Measurements from ENCODE around the gene FAM98A. TPM values are rescaled to one million over a fixed set of nuclear protein-coding genes. Genes with fewer than 3 reads are reported as not detected.

FAM98A gene
- total RNA-seq, 1 experiment from 2014 or later, result 91.1 TPM

DNA sequence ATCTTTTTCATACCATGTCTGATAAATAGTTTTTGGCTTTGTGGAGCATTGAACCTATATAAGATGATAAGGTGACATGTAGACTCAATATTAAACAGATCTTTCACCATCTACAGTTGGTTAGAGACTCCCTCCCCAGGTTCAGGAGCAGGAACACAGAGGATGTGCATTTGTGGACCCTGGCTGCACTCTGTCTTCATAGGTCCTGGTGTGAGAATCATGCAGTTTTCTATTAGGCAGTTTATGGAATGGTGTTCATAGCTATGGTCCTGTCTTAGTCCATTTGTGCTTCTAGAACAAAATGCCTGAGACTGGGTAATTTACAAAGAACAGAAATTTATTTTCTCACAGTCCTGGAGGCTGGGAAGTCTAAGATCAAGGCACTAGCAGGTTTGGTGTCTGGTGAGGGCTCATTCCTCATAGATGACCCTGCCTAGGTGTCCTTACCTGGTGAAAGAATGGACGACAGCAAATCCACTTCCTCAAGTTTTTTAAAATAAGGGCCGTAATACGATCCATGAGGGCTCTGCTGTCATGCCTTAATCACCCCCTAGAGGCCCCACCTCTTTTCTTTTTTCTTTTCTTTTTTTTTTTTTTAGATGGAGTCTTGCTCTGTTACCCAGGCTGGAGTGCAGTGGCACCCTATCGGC lies 35.3 kb upstream of the FAM98A start:
- TF ChIP-seq, protein P1, sequence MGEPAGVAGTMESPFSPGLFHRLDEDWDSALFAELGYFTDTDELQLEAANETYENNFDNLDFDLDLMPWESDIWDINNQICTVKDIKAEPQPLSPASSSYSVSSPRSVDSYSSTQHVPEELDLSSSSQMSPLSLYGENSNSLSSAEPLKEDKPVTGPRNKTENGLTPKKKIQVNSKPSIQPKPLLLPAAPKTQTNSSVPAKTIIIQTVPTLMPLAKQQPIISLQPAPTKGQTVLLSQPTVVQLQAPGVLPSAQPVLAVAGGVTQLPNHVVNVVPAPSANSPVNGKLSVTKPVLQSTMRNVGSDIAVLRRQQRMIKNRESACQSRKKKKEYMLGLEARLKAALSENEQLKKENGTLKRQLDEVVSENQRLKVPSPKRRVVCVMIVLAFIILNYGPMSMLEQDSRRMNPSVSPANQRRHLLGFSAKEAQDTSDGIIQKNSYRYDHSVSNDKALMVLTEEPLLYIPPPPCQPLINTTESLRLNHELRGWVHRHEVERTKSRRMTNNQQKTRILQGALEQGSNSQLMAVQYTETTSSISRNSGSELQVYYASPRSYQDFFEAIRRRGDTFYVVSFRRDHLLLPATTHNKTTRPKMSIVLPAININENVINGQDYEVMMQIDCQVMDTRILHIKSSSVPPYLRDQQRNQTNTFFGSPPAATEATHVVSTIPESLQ (CRISPR knock-in tag; IDR thresholded peaks at IDR 0.05), result no peak
- TF ChIP-seq, protein P2, sequence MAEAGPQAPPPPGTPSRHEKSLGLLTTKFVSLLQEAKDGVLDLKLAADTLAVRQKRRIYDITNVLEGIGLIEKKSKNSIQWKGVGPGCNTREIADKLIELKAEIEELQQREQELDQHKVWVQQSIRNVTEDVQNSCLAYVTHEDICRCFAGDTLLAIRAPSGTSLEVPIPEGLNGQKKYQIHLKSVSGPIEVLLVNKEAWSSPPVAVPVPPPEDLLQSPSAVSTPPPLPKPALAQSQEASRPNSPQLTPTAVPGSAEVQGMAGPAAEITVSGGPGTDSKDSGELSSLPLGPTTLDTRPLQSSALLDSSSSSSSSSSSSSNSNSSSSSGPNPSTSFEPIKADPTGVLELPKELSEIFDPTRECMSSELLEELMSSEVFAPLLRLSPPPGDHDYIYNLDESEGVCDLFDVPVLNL (CRISPR knock-in tag; IDR thresholded peaks at IDR 0.05; ENCODE audit: borderline replicate concordance, low read depth), result no peak
- no peak for TF ChIP-seq NR3C1 (CRISPR knock-in tag; conservative IDR thresholded peaks at IDR 0.05; ENCODE audit: low read depth)
- no peak for TF ChIP-seq TEAD1 (CRISPR knock-in tag; IDR thresholded peaks at IDR 0.05)
- TF ChIP-seq CBFB (CRISPR knock-in tag; IDR thresholded peaks at IDR 0.05; ENCODE audit: low read depth), result no peak
- TF ChIP-seq, protein P3, sequence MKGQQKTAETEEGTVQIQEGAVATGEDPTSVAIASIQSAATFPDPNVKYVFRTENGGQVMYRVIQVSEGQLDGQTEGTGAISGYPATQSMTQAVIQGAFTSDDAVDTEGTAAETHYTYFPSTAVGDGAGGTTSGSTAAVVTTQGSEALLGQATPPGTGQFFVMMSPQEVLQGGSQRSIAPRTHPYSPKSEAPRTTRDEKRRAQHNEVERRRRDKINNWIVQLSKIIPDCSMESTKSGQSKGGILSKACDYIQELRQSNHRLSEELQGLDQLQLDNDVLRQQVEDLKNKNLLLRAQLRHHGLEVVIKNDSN (CRISPR knock-in tag; IDR thresholded peaks at IDR 0.05), result no peak
- TF ChIP-seq FOXP1 (CRISPR knock-in tag; IDR thresholded peaks at IDR 0.05; ENCODE audit: borderline replicate concordance), result no peak
- TF ChIP-seq, protein P4, sequence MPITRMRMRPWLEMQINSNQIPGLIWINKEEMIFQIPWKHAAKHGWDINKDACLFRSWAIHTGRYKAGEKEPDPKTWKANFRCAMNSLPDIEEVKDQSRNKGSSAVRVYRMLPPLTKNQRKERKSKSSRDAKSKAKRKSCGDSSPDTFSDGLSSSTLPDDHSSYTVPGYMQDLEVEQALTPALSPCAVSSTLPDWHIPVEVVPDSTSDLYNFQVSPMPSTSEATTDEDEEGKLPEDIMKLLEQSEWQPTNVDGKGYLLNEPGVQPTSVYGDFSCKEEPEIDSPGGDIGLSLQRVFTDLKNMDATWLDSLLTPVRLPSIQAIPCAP (CRISPR knock-in tag; IDR thresholded peaks at IDR 0.05), result no peak
- no peak for TF ChIP-seq ZNF138 (CRISPR knock-in tag; conservative IDR thresholded peaks at IDR 0.05)
- no peak for TF ChIP-seq TEAD4 (CRISPR knock-in tag; IDR thresholded peaks at IDR 0.05)
- no peak for TF ChIP-seq ZNF263 (CRISPR knock-in tag; IDR thresholded peaks at IDR 0.05; ENCODE audit: low read depth)
- no peak for TF ChIP-seq SMAD4 (CRISPR knock-in tag; IDR thresholded peaks at IDR 0.05)
- TF ChIP-seq EMX1 (CRISPR knock-in tag; IDR thresholded peaks at IDR 0.05), result no peak
- TF ChIP-seq, protein P5, sequence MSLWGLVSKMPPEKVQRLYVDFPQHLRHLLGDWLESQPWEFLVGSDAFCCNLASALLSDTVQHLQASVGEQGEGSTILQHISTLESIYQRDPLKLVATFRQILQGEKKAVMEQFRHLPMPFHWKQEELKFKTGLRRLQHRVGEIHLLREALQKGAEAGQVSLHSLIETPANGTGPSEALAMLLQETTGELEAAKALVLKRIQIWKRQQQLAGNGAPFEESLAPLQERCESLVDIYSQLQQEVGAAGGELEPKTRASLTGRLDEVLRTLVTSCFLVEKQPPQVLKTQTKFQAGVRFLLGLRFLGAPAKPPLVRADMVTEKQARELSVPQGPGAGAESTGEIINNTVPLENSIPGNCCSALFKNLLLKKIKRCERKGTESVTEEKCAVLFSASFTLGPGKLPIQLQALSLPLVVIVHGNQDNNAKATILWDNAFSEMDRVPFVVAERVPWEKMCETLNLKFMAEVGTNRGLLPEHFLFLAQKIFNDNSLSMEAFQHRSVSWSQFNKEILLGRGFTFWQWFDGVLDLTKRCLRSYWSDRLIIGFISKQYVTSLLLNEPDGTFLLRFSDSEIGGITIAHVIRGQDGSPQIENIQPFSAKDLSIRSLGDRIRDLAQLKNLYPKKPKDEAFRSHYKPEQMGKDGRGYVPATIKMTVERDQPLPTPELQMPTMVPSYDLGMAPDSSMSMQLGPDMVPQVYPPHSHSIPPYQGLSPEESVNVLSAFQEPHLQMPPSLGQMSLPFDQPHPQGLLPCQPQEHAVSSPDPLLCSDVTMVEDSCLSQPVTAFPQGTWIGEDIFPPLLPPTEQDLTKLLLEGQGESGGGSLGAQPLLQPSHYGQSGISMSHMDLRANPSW (CRISPR knock-in tag; conservative IDR thresholded peaks at IDR 0.05; ENCODE audit: low read depth), result no peak
- TF ChIP-seq, protein P6, sequence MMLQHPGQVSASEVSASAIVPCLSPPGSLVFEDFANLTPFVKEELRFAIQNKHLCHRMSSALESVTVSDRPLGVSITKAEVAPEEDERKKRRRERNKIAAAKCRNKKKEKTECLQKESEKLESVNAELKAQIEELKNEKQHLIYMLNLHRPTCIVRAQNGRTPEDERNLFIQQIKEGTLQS (CRISPR knock-in tag; conservative IDR thresholded peaks at IDR 0.05), result no peak
- ChIA-PET CTCF (interaction anchor here (0.5 kb wide), 1 partner anchor 207 kb away, joined by 3 read pairs; no protein-coding TSS in a partner anchor), POLR2A (no interaction called here)
- H3K36me3 Mint-ChIP-seq, result peaks cover 28% of the 10 kb centered on the region
- peak; percentile 87 for ATAC-seq
- no peak overlapping the region for H3K27ac Mint-ChIP-seq
- no peaks in the 10 kb centered on the region for H3K27me3 Mint-ChIP-seq (ENCODE audit: low read depth)
- H3K4me3 Mint-ChIP-seq, result no peak overlapping the region
- no peak for DNase-seq (ENCODE audit: low spot score)
- H3K4me1 Mint-ChIP-seq, result peaks cover 8% of the 10 kb centered on the region
- H3K9me3 Mint-ChIP-seq, result peaks cover 9% of the 10 kb centered on the region; the same call in 1 of the 2 replicates

DNA sequence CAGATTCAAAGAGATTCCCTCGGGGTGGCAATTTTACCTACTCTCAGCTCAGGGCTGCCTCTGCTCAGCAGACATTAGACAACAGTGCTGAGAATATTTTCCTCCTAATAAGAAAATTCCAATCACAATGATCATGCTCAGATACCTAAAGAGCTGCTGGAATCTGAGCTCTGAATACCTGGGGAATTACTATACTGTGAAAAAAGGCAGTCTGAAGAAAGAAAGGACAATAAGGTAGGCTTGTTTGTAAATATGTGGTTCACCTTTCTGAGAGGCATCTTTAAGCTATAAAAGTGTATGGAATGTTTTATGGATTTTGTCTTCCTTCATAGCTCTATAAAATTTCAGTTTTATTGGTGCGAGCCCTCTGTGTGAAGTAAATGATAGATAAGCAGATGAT lies 34.2 kb upstream of the FAM98A start:
- POLR2A ChIA-PET, result no interaction called here

More for the DNA sequence above, 34.2 kb upstream of the FAM98A start:
- ATAC-seq, result no peak
- H3K4me1 Mint-ChIP-seq, result peaks cover 8% of the 10 kb centered on the region
- no peak for DNase-seq (ENCODE audit: low spot score)
- CTCF ChIA-PET, result no interaction called here
- H3K4me3 Mint-ChIP-seq, result no peak overlapping the region
- no peak overlapping the region for H3K27ac Mint-ChIP-seq
- peaks cover 9% of the 10 kb centered on the region; the same call in 1 of the 2 replicates for H3K9me3 Mint-ChIP-seq
- H3K27me3 Mint-ChIP-seq (ENCODE audit: low read depth), result no peaks in the 10 kb centered on the region
- peaks cover 28% of the 10 kb centered on the region for H3K36me3 Mint-ChIP-seq
- TF ChIP-seq, protein P3 (CRISPR knock-in tag; IDR thresholded peaks at IDR 0.05), result no peak
- TF ChIP-seq, protein P5 (CRISPR knock-in tag; conservative IDR thresholded peaks at IDR 0.05; ENCODE audit: low read depth), result no peak
- no peak for TF ChIP-seq ESRRA (CRISPR knock-in tag; IDR thresholded peaks at IDR 0.05; ENCODE audit: borderline replicate concordance)
- TF ChIP-seq GTF2I (CRISPR knock-in tag; conservative IDR thresholded peaks at IDR 0.05), result no peak
- TF ChIP-seq, protein P7, sequence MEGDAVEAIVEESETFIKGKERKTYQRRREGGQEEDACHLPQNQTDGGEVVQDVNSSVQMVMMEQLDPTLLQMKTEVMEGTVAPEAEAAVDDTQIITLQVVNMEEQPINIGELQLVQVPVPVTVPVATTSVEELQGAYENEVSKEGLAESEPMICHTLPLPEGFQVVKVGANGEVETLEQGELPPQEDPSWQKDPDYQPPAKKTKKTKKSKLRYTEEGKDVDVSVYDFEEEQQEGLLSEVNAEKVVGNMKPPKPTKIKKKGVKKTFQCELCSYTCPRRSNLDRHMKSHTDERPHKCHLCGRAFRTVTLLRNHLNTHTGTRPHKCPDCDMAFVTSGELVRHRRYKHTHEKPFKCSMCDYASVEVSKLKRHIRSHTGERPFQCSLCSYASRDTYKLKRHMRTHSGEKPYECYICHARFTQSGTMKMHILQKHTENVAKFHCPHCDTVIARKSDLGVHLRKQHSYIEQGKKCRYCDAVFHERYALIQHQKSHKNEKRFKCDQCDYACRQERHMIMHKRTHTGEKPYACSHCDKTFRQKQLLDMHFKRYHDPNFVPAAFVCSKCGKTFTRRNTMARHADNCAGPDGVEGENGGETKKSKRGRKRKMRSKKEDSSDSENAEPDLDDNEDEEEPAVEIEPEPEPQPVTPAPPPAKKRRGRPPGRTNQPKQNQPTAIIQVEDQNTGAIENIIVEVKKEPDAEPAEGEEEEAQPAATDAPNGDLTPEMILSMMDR (IDR thresholded peaks at IDR 0.05), result no peak

Measured in WTC11 (cell line).